ENCODE results near the gene CSRNP2. TPM values are rescaled to one million over a fixed set of nuclear protein-coding genes. Genes with fewer than 3 reads are reported as not detected.
A peak's percentile ranks its signal among the peaks of the same experiment; 100 is the strongest.

CSRNP2 gene
- total and polyA plus RNA-seq, 2 of the 13 experiments (the other 11 are each of a cell fraction or from before 2014, with no cell fraction given): 4.8 to 7.3 TPM

DNA sequence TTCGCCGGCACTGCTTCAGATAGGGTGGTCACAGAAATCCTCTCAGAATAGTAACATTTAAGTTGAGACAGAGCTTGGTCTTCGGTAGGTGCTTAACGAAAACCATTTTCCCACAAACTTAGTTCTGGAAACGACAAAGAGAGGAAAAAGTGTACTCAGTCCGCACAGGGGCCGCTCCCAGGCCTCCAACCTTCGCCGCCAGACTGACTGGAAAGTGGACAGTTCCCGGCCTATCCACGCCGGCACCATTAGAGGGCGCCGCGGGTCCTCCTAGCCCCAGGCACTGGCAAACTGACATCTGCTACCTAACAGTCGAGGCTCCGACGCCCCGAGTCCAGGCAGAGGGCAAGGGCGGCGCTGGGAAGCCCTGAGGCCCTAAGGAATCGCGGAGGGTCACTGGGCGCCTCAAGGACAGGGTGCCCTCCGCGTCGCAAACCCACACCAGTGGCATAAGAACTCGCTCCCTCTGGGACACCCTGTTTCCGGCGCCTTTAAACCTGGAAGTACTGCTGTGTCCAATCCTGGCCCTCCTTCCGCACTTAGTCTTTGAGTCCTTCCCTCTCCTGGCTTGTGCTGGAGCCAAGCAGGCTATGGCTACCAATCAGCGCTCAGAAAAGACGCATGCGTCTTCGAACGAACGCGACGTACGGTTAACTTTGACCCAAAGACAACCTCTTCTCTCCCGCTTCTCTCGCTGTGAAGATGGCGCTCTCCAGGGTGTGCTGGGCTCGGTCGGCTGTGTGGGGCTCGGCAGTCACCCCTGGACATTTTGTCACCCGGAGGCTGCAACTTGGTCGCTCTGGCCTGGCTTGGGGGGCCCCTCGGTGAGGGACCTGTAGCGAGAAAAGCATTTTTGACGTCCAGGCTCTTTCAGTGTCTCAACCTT, 35.5 kb downstream of the CSRNP2 start, which contains the start of gene LETMD1 (continued):
- TF ChIP-seq, protein P1, sequence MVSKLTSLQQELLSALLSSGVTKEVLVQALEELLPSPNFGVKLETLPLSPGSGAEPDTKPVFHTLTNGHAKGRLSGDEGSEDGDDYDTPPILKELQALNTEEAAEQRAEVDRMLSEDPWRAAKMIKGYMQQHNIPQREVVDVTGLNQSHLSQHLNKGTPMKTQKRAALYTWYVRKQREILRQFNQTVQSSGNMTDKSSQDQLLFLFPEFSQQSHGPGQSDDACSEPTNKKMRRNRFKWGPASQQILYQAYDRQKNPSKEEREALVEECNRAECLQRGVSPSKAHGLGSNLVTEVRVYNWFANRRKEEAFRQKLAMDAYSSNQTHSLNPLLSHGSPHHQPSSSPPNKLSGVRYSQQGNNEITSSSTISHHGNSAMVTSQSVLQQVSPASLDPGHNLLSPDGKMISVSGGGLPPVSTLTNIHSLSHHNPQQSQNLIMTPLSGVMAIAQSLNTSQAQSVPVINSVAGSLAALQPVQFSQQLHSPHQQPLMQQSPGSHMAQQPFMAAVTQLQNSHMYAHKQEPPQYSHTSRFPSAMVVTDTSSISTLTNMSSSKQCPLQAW (CRISPR knock-in tag; IDR thresholded peaks at IDR 0.05): peak; percentile 78; the same call in 1 of the 2 replicates
- TF ChIP-seq SNAPC2 (CRISPR knock-in tag; IDR thresholded peaks at IDR 0.05) (peak; percentile 62; the same call in 1 of the 2 replicates), RELA (CRISPR knock-in tag; IDR thresholded peaks at IDR 0.05) (no peak), FOXP1 (IDR thresholded peaks at IDR 0.05) (no peak), FOXP1 (CRISPR knock-in tag; IDR thresholded peaks at IDR 0.05) (no peak), ZNF232 (CRISPR knock-in tag; IDR thresholded peaks at IDR 0.05; ENCODE audit: borderline replicate concordance) (peak; percentile 71; the same call in 1 of the 2 replicates), NFKB2 (CRISPR knock-in tag; IDR thresholded peaks at IDR 0.05; ENCODE audit: borderline replicate concordance) (peak; percentile 64; the same call in 1 of the 2 replicates), ZNF335 (CRISPR knock-in tag; IDR thresholded peaks at IDR 0.05) (0 out of 2 replicates have a peak, but pooled peaks have one; percentile 38), ZNF354B (CRISPR knock-in tag; IDR thresholded peaks at IDR 0.05) (no peak), IRF2 (CRISPR knock-in tag; IDR thresholded peaks at IDR 0.05) (peak; percentile 74; the same call in 1 of the 2 replicates), ZNF879 (CRISPR knock-in tag; IDR thresholded peaks at IDR 0.05) (0 out of 2 replicates have a peak, but pooled peaks have one; percentile 74), SIX1 (CRISPR knock-in tag; IDR thresholded peaks at IDR 0.05; ENCODE audit: borderline replicate concordance) (no peak), ZNF670 (CRISPR knock-in tag; IDR thresholded peaks at IDR 0.05; ENCODE audit: borderline replicate concordance) (no peak)
- TF ChIP-seq, protein P2, sequence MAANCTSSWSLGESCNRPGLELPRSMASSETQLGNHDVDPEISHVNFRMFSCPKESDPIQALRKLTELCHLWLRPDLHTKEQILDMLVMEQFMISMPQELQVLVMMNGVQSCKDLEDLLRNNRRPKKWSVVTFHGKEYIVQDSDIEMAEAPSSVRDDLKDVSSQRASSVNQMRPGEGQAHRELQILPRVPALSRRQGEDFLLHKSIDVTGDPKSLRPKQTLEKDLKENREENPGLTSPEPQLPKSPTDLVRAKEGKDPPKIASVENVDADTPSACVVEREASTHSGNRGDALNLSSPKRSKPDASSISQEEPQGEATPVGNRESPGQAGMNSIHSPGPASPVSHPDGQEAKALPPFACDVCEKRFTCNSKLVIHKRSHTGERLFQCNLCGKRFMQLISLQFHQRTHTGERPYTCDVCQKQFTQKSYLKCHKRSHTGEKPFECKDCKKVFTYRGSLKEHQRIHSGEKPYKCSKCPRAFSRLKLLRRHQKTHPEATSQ (CRISPR knock-in tag; IDR thresholded peaks at IDR 0.05; ENCODE audit: borderline replicate concordance): no peak; the same call in 1 of the 2 replicates
- TF ChIP-seq, protein P3, sequence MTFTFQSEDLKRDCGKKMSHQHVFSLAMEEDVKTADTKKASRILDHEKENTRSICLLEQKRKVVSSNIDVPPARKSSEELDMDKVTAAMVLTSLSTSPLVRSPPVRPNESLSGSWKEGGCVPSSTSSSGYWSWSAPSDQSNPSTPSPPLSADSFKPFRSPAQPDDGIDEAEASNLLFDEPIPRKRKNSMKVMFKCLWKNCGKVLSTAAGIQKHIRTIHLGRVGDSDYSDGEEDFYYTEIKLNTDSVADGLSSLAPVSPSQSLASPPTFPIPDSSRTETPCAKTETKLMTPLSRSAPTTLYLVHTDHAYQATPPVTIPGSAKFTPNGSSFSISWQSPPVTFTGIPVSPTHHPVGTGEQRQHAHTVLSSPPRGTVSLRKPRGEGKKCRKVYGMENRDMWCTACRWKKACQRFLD (CRISPR knock-in tag; IDR thresholded peaks at IDR 0.05; ENCODE audit: borderline replicate concordance): 0 out of 2 replicates have a peak, but pooled peaks have one; percentile 23
- TF ChIP-seq, protein P4, sequence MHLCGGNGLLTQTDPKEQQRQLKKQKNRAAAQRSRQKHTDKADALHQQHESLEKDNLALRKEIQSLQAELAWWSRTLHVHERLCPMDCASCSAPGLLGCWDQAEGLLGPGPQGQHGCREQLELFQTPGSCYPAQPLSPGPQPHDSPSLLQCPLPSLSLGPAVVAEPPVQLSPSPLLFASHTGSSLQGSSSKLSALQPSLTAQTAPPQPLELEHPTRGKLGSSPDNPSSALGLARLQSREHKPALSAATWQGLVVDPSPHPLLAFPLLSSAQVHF (CRISPR knock-in tag; IDR thresholded peaks at IDR 0.05): no peak
- TF ChIP-seq, protein P5, sequence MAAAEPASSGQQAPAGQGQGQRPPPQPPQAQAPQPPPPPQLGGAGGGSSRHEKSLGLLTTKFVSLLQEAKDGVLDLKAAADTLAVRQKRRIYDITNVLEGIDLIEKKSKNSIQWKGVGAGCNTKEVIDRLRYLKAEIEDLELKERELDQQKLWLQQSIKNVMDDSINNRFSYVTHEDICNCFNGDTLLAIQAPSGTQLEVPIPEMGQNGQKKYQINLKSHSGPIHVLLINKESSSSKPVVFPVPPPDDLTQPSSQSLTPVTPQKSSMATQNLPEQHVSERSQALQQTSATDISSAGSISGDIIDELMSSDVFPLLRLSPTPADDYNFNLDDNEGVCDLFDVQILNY (CRISPR knock-in tag; conservative IDR thresholded peaks at IDR 0.05): 0 out of 2 replicates have a peak, but pooled peaks have one; percentile 11
- TF ChIP-seq, protein P6, sequence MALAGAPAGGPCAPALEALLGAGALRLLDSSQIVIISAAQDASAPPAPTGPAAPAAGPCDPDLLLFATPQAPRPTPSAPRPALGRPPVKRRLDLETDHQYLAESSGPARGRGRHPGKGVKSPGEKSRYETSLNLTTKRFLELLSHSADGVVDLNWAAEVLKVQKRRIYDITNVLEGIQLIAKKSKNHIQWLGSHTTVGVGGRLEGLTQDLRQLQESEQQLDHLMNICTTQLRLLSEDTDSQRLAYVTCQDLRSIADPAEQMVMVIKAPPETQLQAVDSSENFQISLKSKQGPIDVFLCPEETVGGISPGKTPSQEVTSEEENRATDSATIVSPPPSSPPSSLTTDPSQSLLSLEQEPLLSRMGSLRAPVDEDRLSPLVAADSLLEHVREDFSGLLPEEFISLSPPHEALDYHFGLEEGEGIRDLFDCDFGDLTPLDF (CRISPR knock-in tag; IDR thresholded peaks at IDR 0.05): peak; percentile 56; the same call in 1 of the 2 replicates
- TF ChIP-seq, protein P7, sequence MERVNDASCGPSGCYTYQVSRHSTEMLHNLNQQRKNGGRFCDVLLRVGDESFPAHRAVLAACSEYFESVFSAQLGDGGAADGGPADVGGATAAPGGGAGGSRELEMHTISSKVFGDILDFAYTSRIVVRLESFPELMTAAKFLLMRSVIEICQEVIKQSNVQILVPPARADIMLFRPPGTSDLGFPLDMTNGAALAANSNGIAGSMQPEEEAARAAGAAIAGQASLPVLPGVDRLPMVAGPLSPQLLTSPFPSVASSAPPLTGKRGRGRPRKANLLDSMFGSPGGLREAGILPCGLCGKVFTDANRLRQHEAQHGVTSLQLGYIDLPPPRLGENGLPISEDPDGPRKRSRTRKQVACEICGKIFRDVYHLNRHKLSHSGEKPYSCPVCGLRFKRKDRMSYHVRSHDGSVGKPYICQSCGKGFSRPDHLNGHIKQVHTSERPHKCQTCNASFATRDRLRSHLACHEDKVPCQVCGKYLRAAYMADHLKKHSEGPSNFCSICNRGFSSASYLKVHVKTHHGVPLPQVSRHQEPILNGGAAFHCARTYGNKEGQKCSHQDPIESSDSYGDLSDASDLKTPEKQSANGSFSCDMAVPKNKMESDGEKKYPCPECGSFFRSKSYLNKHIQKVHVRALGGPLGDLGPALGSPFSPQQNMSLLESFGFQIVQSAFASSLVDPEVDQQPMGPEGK (CRISPR knock-in tag; IDR thresholded peaks at IDR 0.05): peak; percentile 8; the same call in 1 of the 2 replicates

Measured in HepG2 (cell line).